Astrocyte of the cerebellum (primary cell): ENCODE results near the gene GAP43.

Source experiments
- DNase-seq: peaks from one replicate; pipeline ENCODE4 v3.0.0-alpha.2; 2011; ENCODE audit warnings: low read depth
- H3K4me3 ChIP-seq: 2 replicates; pipeline ENCODE4 v1.5.1; 2011; ENCODE audit warnings: mild to moderate bottlenecking, low read depth, low read length, moderate library complexity
- in situ Hi-C: cut with HindIII; loops from 2 replicates; pipeline ENCODE4 v1.10.0; 2017; ENCODE audit warnings: low sequenced_read_pairs
- TF ChIP-seq, protein P1 (sequence below): IDR thresholded peaks from 2 replicates; pipeline ENCODE4 v1.5.1; 2012; ENCODE audit warnings: low read length, low read depth, moderate library complexity, mild to moderate bottlenecking; ENCODE audit errors: missing control alignments

The GAP43 gene

GRCh38 chr3:115623044-115623868 is at the start of gene GAP43:
TSS of gene GAP43 (plus strand) at chr3:115623510. CDS start at chr3:115623690, 180 bp downstream.
- DNase-seq, result peak; percentile 42
- TF ChIP-seq, protein P1, sequence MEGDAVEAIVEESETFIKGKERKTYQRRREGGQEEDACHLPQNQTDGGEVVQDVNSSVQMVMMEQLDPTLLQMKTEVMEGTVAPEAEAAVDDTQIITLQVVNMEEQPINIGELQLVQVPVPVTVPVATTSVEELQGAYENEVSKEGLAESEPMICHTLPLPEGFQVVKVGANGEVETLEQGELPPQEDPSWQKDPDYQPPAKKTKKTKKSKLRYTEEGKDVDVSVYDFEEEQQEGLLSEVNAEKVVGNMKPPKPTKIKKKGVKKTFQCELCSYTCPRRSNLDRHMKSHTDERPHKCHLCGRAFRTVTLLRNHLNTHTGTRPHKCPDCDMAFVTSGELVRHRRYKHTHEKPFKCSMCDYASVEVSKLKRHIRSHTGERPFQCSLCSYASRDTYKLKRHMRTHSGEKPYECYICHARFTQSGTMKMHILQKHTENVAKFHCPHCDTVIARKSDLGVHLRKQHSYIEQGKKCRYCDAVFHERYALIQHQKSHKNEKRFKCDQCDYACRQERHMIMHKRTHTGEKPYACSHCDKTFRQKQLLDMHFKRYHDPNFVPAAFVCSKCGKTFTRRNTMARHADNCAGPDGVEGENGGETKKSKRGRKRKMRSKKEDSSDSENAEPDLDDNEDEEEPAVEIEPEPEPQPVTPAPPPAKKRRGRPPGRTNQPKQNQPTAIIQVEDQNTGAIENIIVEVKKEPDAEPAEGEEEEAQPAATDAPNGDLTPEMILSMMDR, result no peak
- in situ Hi-C loops, result no loop called here
- peak within 1 kb of the TSS; percentile 44 for H3K4me3 ChIP-seq

- TF ChIP-seq, protein P1, result no peak
- in situ Hi-C loops, result no loop called here
- H3K4me3 ChIP-seq, result no peak overlapping the region
- no peak for DNase-seq
Measured at GRCh38 chr3:115576325-115576875, 46.9 kb upstream of the GAP43 start.

DNA sequence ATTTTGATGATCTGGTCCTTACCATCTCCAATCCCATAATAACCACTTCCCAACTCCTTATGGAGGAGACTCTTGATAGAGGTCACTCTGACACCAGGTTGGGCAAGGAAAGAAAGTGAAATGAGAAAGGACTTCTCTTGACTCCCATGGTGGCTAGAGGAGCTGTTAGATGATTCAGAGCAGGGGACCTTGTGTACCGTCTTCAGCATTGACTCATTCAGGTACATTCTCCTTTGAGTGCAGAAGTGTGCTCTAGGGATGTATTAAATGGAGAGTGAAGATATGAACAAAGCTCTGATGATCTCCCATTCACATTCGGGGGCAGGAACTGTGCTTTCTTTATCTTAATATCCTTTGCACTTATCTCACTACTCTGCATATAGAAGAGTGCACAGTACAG is 46.3 kb upstream of the GAP43 start:
- in situ Hi-C loops, result no loop called here
- no peak for DNase-seq
- TF ChIP-seq, protein P1, result no peak
- H3K4me3 ChIP-seq, result no peak overlapping the region

DNA sequence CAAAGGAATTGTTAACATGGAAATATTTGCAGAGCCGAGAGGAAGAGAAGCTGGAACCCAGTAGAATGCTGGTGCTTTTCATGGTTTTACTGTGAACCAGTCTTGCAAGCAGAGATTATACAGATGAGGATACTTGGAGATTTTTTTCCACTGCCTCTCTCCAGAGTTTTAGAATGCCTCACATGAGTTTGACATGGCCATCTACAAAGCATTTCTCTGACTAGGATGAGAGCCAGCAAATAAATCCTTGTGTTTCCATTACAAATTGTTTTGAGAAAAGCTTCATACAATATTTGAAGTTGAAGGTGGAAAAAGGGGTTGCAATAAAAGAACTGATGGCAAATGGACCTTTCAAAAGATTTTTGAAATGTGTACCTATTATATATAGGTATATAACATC is 45.0 kb upstream of the GAP43 start:
- no peak for DNase-seq
- H3K4me3 ChIP-seq, result no peak overlapping the region
- in situ Hi-C loops, result no loop called here
- TF ChIP-seq, protein P1, result no peak

DNA sequence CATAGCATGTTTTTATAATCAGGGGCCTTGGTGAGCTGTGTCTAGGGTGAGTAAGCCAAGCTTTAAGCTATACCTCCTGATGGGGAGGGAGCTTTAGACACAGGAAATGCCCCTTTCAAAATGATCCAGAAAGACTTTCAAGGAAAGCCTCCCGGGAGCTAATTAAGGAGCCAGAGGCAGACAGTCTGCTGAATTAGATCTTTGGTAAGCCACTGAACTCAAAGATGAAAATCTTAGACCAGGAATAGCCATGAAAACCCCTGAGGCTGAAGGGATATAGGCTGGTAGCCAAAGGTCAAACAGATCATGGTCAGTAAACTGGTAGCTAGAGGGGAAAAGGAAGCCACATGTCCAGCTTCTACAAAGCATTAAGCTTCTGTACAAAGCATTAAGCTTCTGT is 42.7 kb upstream of the GAP43 start:
- no peak overlapping the region for H3K4me3 ChIP-seq
- in situ Hi-C loops, result no loop called here
- DNase-seq, result no peak
- TF ChIP-seq, protein P1, result no peak

DNA sequence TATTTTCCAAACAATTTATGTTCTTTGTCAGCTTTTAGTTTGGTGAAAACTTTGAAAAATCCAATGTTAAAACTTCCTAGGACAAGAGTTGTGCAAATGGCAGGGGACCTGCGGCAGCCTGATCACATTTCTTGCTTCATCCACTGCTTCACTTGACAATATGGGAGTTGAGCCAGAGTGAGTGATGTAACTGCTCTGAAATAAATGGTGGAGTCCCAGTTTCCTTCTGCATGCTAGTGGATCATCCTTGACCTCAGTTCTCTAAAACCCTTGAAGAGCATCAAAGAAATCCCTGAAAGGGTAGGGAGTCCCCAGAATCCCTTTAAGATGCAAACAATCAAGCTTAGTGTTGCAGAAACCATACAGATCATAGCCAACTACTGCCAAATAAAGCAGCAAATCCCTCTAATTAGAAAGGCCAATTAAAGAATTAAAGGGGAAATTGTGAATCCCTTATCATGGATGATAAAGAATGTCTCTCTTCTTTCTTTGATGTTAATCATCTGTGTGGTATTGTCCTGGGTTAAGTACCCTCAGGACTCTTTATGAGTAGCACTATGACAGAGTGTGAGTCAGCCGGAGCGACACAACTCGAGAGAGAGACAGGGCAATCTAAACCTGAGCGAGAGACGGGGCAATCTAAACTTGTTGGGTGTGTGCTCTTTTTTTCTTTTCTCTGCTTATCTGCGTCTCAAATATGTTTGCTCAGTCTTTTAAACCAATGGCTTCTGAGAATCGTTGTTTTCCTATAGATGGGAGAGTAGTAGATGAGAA is 41.8 kb upstream of the GAP43 start:
- TF ChIP-seq, protein P1, result no peak

More for the DNA sequence above, 41.8 kb upstream of the GAP43 start:
- in situ Hi-C loops, result no loop called here
- no peak overlapping the region for H3K4me3 ChIP-seq
- no peak for DNase-seq
